Effector memory CD4-positive, alpha-beta T cell (primary cell): Measurements from ENCODE around the gene TRIM33.
"Not testable (repeated sequence)": the region's sequence is repeated elsewhere in the genome, so short reads cannot be mapped to it uniquely, and the experiment has no call there.

Experiments
- DNase-seq, 3 donors: peaks; one replicate each; pipeline ENCODE4 v3.0.0-alpha.2; 2020
- H3K27ac ChIP-seq: 2 replicates; pipeline ENCODE4 v1.7.0; 2013; ENCODE audit warnings: mild to moderate bottlenecking, low read length, moderate library complexity; ENCODE audit not compliant: insufficient read depth, poor library complexity, severe bottlenecking
- H3K27me3 ChIP-seq: replicated peaks from 2 replicates; pipeline ENCODE4 v1.7.0; 2013; ENCODE audit warnings: mild to moderate bottlenecking, low read length; ENCODE audit not compliant: insufficient read depth, control insufficient read depth, poor library complexity, severe bottlenecking
- H3K36me3 ChIP-seq: 2 replicates; pipeline ENCODE4 v1.7.0; 2013; ENCODE audit warnings: mild to moderate bottlenecking, low read length, moderate library complexity; ENCODE audit not compliant: control insufficient read depth, insufficient read depth
- H3K4me1 ChIP-seq: 2 replicates; pipeline ENCODE4 v1.7.0; 2013; ENCODE audit warnings: low read length, mild to moderate bottlenecking; ENCODE audit not compliant: control insufficient read depth, insufficient read depth, poor library complexity, severe bottlenecking
- H3K4me3 ChIP-seq: 2 replicates; pipeline ENCODE4 v1.7.0; 2013; ENCODE audit warnings: low read length, low read depth, mild to moderate bottlenecking; ENCODE audit not compliant: insufficient read depth, poor library complexity, severe bottlenecking
- H3K9me3 ChIP-seq: 2 replicates; pipeline ENCODE4 v1.7.0; 2013; ENCODE audit warnings: mild to moderate bottlenecking, low read length, moderate library complexity; ENCODE audit not compliant: control insufficient read depth

The TRIM33 gene

DNA sequence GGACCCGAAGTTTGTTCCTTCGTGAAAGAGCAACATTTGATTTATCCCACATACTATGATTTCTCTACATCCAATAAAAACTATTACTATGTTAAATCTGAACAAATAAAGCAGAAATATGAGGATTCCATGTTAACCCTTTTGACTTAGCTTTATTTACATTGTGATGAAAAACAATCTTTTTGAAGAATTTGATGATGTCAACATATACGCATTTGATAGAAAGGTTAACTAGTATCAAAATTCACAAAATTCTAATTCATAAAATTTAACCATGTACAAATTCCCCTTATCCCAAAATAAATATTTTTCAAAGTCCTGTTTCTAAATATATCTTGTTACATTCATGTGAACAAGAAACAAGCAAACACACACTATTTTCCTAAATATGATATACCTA is 74.2 kb downstream of the TRIM33 start:
- Histone ChIP-seq H3K27me3 (no peaks in the 10 kb centered on the region), H3K36me3 (peaks cover under 1% of the 10 kb centered on the region), H3K27ac (no peak overlapping the region), H3K9me3 (no peaks in the 10 kb centered on the region), H3K4me3 (no peak overlapping the region), H3K4me1 (no peaks in the 10 kb centered on the region)
- no peak for DNase-seq

DNA sequence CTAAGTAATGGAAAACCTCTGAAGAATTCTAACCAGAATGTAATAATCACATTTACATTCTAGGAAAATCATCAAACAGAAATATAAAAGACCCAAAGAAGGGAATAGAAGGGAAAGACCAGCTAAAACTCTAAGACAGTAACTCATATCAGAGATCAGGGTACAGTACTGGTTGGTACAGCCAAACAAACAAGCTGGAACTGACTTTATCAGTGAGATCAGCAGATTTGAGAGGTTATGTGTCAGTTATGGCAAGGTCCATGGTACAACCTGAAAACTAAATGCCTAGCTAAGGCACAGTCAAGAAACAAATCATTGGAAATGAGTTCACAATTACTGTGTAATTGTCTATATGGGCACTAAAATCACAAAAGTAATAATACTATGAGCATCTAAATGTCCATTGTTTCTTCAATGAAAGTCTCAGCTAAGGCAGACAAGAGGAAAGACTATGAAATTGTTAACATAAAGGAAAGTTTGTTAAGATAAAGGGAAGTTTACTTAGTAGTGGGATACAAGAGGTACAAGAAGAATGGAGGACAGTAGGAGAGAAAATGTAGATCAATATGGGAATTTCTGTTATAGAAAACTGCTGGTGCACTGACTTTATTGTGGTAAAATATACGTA is 75.8 kb downstream of the TRIM33 start:
- no peak overlapping the region for H3K27ac ChIP-seq
- DNase-seq: no peak
- no peak overlapping the region for H3K4me3 ChIP-seq
- no peaks in the 10 kb centered on the region for H3K9me3 ChIP-seq
- peaks cover 8% of the 10 kb centered on the region for H3K36me3 ChIP-seq
- H3K4me1 ChIP-seq: no peaks in the 10 kb centered on the region
- no peaks in the 10 kb centered on the region for H3K27me3 ChIP-seq

DNA sequence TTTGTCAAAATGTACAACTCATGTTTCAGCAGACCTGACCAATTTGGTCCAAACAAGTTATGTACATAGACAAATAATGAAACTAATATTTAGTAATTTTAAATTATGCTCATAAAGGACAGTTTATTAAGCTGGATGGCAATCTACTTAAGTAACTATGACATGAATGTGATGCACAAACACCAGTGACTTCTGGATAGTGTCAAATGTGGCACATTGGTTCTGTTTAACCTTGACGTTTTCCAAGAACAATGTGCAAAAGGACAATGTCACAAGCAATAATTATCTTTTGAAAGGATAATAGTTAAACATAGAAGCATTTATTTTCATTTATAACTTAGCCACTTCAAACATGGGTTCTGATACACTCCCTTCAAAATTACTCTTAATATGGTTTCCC is 80.0 kb downstream of the TRIM33 start:
- no peak overlapping the region for H3K4me3 ChIP-seq
- no peaks in the 10 kb centered on the region for H3K4me1 ChIP-seq
- no peak for DNase-seq
- no peak overlapping the region for H3K27ac ChIP-seq
- H3K36me3 ChIP-seq: peaks cover 14% of the 10 kb centered on the region
- no peaks in the 10 kb centered on the region for H3K9me3 ChIP-seq
- H3K27me3 ChIP-seq: no peaks in the 10 kb centered on the region

DNA sequence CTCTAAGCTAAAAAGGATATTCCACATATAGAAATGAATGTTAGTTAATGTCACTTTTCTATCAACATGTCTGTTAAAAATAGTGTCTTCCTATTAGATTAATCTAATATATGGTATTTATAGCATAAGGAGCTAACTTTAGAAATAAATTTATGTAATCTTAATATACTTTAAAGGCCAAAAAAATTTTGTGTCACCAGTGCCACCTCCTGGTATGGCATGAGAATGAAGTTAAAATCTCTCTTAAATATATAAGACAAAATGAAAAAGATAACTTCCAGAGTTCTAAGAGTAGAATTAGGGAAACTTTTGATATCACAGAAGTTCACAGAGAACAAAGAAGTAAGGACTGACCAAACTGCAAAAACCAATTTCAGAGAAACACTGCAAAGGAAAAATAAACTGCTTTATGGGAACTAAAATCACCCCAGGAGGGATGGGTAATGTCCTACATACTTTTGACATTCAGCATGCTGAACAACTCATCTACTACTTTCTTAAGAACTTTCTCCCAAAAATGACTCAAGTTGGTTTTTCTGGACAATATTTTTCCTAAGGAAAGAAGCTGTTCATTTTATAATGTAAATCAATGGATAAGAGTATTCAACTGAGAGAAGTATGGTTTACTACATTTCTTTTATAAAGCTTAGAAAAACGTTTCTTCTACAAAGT is 82.8 kb downstream of the TRIM33 start:
- H3K4me3 ChIP-seq: no peak overlapping the region
- peaks cover 37% of the 10 kb centered on the region for H3K36me3 ChIP-seq
- no peak overlapping the region for H3K27ac ChIP-seq
- no peaks in the 10 kb centered on the region for H3K4me1 ChIP-seq
- no peaks in the 10 kb centered on the region for H3K27me3 ChIP-seq
- H3K9me3 ChIP-seq: no peaks in the 10 kb centered on the region
- no peak for DNase-seq

DNA sequence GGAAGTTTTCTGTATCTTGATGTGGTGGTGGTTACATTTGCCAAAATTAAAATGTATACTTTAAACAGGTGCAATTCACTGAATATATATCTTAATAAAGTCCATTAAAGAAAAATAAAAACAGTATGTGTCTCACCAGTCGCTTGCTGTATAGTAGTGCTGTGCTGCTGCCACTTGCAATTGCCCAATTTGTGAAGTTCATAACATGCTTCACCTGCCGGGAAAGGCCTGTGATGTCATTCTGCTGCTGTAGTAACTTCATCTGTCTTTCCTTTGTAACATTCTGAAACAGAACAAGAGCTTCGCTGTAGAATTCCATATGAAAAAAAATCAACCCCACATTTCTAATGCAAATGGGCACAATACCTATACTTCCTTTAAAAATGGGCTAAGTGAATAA is 83.4 kb downstream of the TRIM33 start:
- Histone ChIP-seq H3K36me3 (peaks cover 38% of the 10 kb centered on the region), H3K4me3 (no peak overlapping the region), H3K9me3 (no peaks in the 10 kb centered on the region), H3K27ac (no peak overlapping the region), H3K27me3 (no peaks in the 10 kb centered on the region), H3K4me1 (no peaks in the 10 kb centered on the region)
- DNase-seq: no peak

DNA sequence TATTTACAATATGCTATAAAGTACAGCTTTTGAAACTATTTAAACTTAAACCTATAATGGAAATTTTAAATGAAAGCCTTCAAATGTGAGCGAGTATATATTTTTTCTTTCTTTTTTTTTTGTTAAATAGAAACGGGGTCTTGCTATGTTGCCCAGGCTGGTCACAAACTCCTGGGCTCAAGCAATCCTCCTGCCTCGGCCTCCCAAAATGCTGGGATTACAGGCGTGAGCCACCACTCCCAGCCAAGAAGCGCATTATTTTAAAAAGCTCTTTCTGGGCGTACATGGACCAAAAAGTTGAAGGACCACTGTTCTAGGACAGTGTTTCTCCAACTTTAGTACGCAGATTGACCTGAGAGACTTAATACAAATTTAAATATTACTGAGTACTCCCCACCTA is 87.5 kb downstream of the TRIM33 start:
- Histone ChIP-seq H3K27ac (no peak overlapping the region), H3K36me3 (peaks cover 60% of the 10 kb centered on the region)

DNA sequence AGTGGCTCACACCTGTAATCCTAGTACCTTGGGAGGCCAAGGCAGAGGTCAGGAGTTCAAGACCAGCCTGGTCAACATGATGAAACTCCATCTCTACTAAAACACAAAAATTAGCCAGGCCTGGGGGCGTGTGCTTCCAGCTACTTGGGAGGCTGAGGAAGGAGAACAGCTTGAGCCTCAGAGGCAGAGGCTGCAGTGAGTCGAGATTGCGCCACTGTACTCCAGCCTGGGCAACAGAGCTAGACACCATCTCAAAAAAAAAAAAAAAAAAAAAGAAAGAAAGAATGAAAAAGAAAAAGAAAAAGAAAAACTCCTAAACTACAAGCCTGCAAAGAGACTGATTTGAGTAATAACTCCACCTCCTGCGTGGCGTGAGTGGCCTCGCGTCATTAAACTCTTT is 92.1 kb downstream of the TRIM33 start:
- H3K27ac ChIP-seq, H3K4me1 ChIP-seq, H3K27me3 ChIP-seq, H3K9me3 ChIP-seq, H3K4me3 ChIP-seq, DNase-seq: not testable (repeated sequence)
- peaks cover 40% of the 10 kb centered on the region for H3K36me3 ChIP-seq

More for the DNA sequence above, 87.5 kb downstream of the TRIM33 start:
- DNase-seq: no peak
- Histone ChIP-seq H3K4me3 (no peak overlapping the region), H3K9me3 (no peaks in the 10 kb centered on the region), H3K27me3 (no peaks in the 10 kb centered on the region), H3K4me1 (no peaks in the 10 kb centered on the region)

DNA sequence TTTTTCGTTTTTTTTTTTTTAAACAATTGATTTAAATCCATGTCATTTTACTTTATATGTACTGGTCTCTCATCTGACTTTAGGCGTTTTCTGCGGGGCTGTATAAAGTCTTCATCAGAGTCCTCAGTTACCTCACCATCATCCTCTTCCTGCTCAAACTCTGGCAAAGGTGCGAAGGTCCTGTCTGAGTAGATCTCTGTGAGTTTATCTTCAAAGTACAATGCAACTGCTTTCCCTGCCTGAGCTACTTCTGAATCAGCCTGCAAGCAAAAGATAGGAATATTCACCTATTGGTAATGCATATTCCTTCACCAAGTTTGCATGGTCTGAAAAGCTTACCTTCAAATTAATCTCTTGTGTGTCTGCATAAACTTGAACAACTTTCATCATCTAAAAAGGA is 113.4 kb downstream of the TRIM33 start:
- no peaks in the 10 kb centered on the region for H3K4me1 ChIP-seq
- no peak overlapping the region for H3K27ac ChIP-seq
- H3K9me3 ChIP-seq: no peaks in the 10 kb centered on the region
- H3K36me3 ChIP-seq: peaks cover 47% of the 10 kb centered on the region
- no peak overlapping the region for H3K4me3 ChIP-seq
- H3K27me3 ChIP-seq: no peaks in the 10 kb centered on the region
- no peak for DNase-seq

DNA sequence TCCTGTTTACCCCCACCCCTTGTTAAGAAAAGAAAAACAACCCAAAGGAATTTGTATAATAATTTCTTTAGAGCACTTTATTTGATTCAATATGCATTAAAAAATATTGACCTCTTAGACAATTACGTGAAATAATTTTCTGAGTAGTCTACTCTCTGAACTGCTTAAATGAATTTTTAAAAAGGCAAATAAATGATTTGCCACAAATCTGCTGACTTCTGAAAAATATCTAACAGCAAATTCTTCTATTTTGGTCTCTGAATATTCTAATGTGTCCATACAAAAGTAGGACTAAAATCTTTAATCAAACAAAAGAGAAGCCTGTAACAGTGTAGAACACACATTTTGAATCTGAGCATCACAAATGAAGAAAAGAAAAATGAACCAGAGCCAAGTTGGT is 115.1 kb downstream of the TRIM33 start:
- H3K4me3 ChIP-seq: no peak overlapping the region
- no peaks in the 10 kb centered on the region for H3K4me1 ChIP-seq
- H3K9me3 ChIP-seq: no peaks in the 10 kb centered on the region
- H3K27ac ChIP-seq: no peak overlapping the region
- H3K36me3 ChIP-seq: peaks cover 46% of the 10 kb centered on the region
- no peaks in the 10 kb centered on the region for H3K27me3 ChIP-seq
- no peak for DNase-seq

DNA sequence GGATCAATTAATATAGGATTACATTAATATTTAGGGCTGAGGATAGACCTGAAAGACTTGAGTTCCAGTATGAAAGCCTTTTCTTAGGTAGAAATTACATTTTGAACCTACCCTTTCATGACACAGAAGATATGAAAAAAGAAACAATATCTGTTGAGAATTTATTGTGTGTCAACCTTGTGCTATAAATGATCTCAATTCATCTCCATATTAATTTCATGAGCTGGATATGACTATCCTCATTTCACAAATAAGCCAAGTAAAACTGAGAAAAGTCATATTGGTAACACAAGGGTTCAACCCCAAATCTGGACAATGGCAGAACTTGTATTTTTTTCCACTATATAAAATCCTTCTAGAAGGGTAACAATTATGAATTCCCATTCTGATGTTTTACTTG is 120.0 kb downstream of the TRIM33 start:
- Histone ChIP-seq H3K27me3 (no peaks in the 10 kb centered on the region), H3K36me3 (peaks cover 21% of the 10 kb centered on the region)
- DNase-seq: no peak

More for the DNA sequence above, 120.0 kb downstream of the TRIM33 start:
- peaks cover 9% of the 10 kb centered on the region for H3K9me3 ChIP-seq
- no peak overlapping the region for H3K27ac ChIP-seq
- no peaks in the 10 kb centered on the region for H3K4me1 ChIP-seq
- no peak overlapping the region for H3K4me3 ChIP-seq
